H1 (cell line): ENCODE measurements around the gene MBNL2. TPM values are rescaled to one million over a fixed set of nuclear protein-coding genes. Genes with fewer than 3 reads are reported as not detected.

Experiments used
- CTCF ChIA-PET: fragments of 300-600 bp; sonication (Branson Sonifier 250); formaldehyde crosslinking; loops from one replicate; lab custom pipeline; 2021; ENCODE audit not compliant: partially characterized antibody; lab: Charles Lee
- POLR2A ChIA-PET: fragments of 300-600 bp; sonication (Branson Sonifier 250); formaldehyde crosslinking; loops from one replicate; lab custom pipeline; 2021; ENCODE audit warnings: inconsistent platforms; ENCODE audit not compliant: partially characterized antibody; lab: Charles Lee
- DNase-seq, 2 experiments: peaks; one replicate each; pipeline versions ENCODE4 v3.0.0 to v3.0.0-alpha.2; 2010 to 2022; ENCODE audit warnings: low spot score in 2 of 2, low read depth in 1 of 2, mixed read lengths in 1 of 2
- FAIRE-seq: peaks from 2 replicates; lab custom pipeline; 2011; peaks lifted over from hg19 to GRCh38; lab: Jason Lieb, UNC
- H2AFZ ChIP-seq: 2 replicates; pipeline ENCODE4 v1.8.1; 2012; ENCODE audit warnings: low read length, inconsistent platforms
- H2AK5ac ChIP-seq: 2 replicates; pipeline ENCODE4 v1.6.1; 2013; ENCODE audit warnings: low read depth, low read length
- H2BK120ac ChIP-seq: replicated peaks from 2 replicates; pipeline ENCODE3; 2013; ENCODE audit warnings: low read depth, low read length, inconsistent platforms
- H2BK12ac ChIP-seq: 2 replicates; pipeline ENCODE4 v1.6.1; 2013; ENCODE audit warnings: low read depth, low read length
- H2BK15ac ChIP-seq: 2 replicates; pipeline ENCODE4 v1.6.1; 2013; ENCODE audit warnings: low read length
- H2BK20ac ChIP-seq: 2 replicates; pipeline ENCODE4 v1.6.1; 2013; ENCODE audit warnings: low read length
- H2BK5ac ChIP-seq: 2 replicates; pipeline ENCODE4 v1.6.1; 2013; ENCODE audit warnings: low read depth, low read length
- H3K14ac ChIP-seq: 2 replicates; pipeline ENCODE4 v1.6.1; 2013; ENCODE audit warnings: inconsistent platforms; ENCODE audit not compliant: insufficient read length
- H3K18ac ChIP-seq: 2 replicates; pipeline ENCODE4 v1.6.1; 2013; ENCODE audit warnings: low read length; ENCODE audit errors: extremely low read depth
- H3K23ac ChIP-seq: 2 replicates; pipeline ENCODE4 v1.6.1; 2013; ENCODE audit warnings: inconsistent platforms; ENCODE audit not compliant: insufficient read length
- H3K23me2 ChIP-seq: 2 replicates; pipeline ENCODE4 v1.6.1; 2013; ENCODE audit warnings: low read depth, low read length
- H3K27ac ChIP-seq: 2 replicates; pipeline ENCODE4 v1.6.1; 2011; ENCODE audit warnings: low read depth, low read length, inconsistent platforms
- H3K27me3 ChIP-seq, 4 experiments: replicated peaks in 1 of 4; 1 replicate in 1 of 4; 2 replicates in 3 of 4; pipeline versions ENCODE4 v1.6.1 to v1.8.1; 2011 to 2013; ENCODE audit warnings: low read length in 3 of 4, mild to moderate bottlenecking in 3 of 4, inconsistent platforms in 2 of 4, mixed read lengths in 2 of 4, moderate library complexity in 1 of 4; ENCODE audit not compliant: control insufficient read depth in 3 of 4, insufficient read depth in 3 of 4; ENCODE audit errors: extremely low read depth in 1 of 4
- H3K36me3 ChIP-seq, 4 experiments: 2 replicates each; pipeline versions ENCODE4 v1.6.1 to v1.8.1; 2011 to 2013; ENCODE audit warnings: mild to moderate bottlenecking in 4 of 4, low read length in 3 of 4, moderate library complexity in 2 of 4, control low read depth in 1 of 4, inconsistent platforms in 1 of 4; ENCODE audit not compliant: insufficient read depth in 4 of 4, control insufficient read depth in 2 of 4
- H3K4ac ChIP-seq: replicated peaks from 2 replicates; pipeline ENCODE3; 2013; ENCODE audit warnings: low read length, low read depth, mixed read lengths, inconsistent platforms; ENCODE audit not compliant: insufficient read length
- H3K4me1 ChIP-seq, 4 experiments: replicated peaks in 1 of 4; 1 replicate in 1 of 4; 2 replicates in 3 of 4; pipeline versions ENCODE4 v1.6.1 to v1.8.1; 2011 to 2013; ENCODE audit warnings: low read length in 3 of 4, inconsistent platforms in 2 of 4, mixed read lengths in 1 of 4; ENCODE audit not compliant: insufficient read depth in 4 of 4, control insufficient read depth in 3 of 4
- H3K4me2 ChIP-seq, 2 experiments: 2 replicates each; pipeline versions ENCODE4 v1.6.1 to v1.8.1; 2011 to 2013; ENCODE audit warnings: low read depth in 2 of 2, low read length in 2 of 2, control low read depth in 1 of 2, inconsistent platforms in 1 of 2, mild to moderate bottlenecking in 1 of 2; ENCODE audit not compliant: insufficient read depth in 1 of 2
- H3K4me3 ChIP-seq, 4 experiments: fragments of 200-600, 300-600 bp in 1 of 4; sonication (generic), shearing (Covaris generic), sonication (Bioruptor Twin) in 1 of 4; 2 replicates each; pipeline versions ENCODE4 v1.5.1 to v1.8.1; 2011 to 2016; ENCODE audit warnings: low read length in 4 of 4, low read depth in 3 of 4, control low read depth in 2 of 4, inconsistent platforms in 2 of 4, mild to moderate bottlenecking in 2 of 4, mixed read lengths in 1 of 4, moderate library complexity in 1 of 4; ENCODE audit not compliant: insufficient read depth in 2 of 4; ENCODE audit errors: extremely low read depth in 1 of 4
- H3K56ac ChIP-seq: replicated peaks from 2 replicates; pipeline ENCODE3; 2013; ENCODE audit warnings: low read depth, mild to moderate bottlenecking, mixed read lengths, low read length, inconsistent platforms; ENCODE audit not compliant: insufficient read length
- H3K79me1 ChIP-seq: 2 replicates; pipeline ENCODE4 v1.6.1; 2013; ENCODE audit warnings: low read depth, low read length, control low read depth
- H3K79me2 ChIP-seq, 2 experiments: 2 replicates each; pipeline versions ENCODE4 v1.6.1 to v1.8.1; 2012 to 2013; ENCODE audit warnings: low read length in 2 of 2, mild to moderate bottlenecking in 2 of 2, inconsistent platforms in 1 of 2; ENCODE audit not compliant: insufficient read depth in 2 of 2, control insufficient read depth in 1 of 2
- H3K9ac ChIP-seq, 4 experiments: replicated peaks in 1 of 4; 1 replicate in 1 of 4; 2 replicates in 3 of 4; pipeline versions ENCODE4 v1.6.1 to v1.8.1; 2011 to 2013; ENCODE audit warnings: low read depth in 3 of 4, low read length in 3 of 4, control low read depth in 2 of 4, mild to moderate bottlenecking in 2 of 4, moderate library complexity in 2 of 4, inconsistent platforms in 1 of 4; ENCODE audit errors: extremely low read depth in 1 of 4
- H3K9me3 ChIP-seq, 2 experiments: 2 replicates each; pipeline versions ENCODE4 v1.6.1 to v1.8.1; 2012 to 2013; ENCODE audit warnings: mild to moderate bottlenecking in 2 of 2, moderate library complexity in 2 of 2, control low read depth in 1 of 2, inconsistent platforms in 1 of 2, low read depth in 1 of 2, low read length in 1 of 2, mixed read lengths in 1 of 2; ENCODE audit not compliant: insufficient read depth in 2 of 2
- H4K20me1 ChIP-seq, 2 experiments: replicated peaks in 1 of 2; 2 replicates each; pipeline versions ENCODE3 to v1.8.1; 2011 to 2013; ENCODE audit warnings: inconsistent platforms in 2 of 2, low read length in 2 of 2, mild to moderate bottlenecking in 1 of 2; ENCODE audit not compliant: insufficient read depth in 2 of 2, control insufficient read depth in 1 of 2
- H4K5ac ChIP-seq: 2 replicates; pipeline ENCODE4 v1.6.1; 2013; ENCODE audit warnings: low read length, low read depth, mixed read lengths, inconsistent platforms; ENCODE audit not compliant: insufficient read length
- H4K8ac ChIP-seq: 2 replicates; pipeline ENCODE4 v1.8.0; 2013; ENCODE audit warnings: mild to moderate bottlenecking, moderate library complexity, low read length, inconsistent platforms; ENCODE audit not compliant: insufficient read depth; ENCODE audit errors: extremely low read depth
- H4K91ac ChIP-seq: replicated peaks from 2 replicates; pipeline ENCODE3; 2013; ENCODE audit warnings: low read length, mixed read lengths, inconsistent platforms; ENCODE audit not compliant: insufficient read length
- ATF3 ChIP-seq: IDR thresholded peaks from 2 replicates; pipeline ENCODE4 v1.6.1; 2011; ENCODE audit warnings: low read depth, mild to moderate bottlenecking, low read length; ENCODE audit not compliant: insufficient read depth
- NANOG ChIP-seq: IDR thresholded peaks from 2 replicates; pipeline ENCODE4 v1.6.1; 2011; ENCODE audit warnings: low read length, low read depth, mild to moderate bottlenecking, inconsistent platforms; ENCODE audit not compliant: insufficient read depth, poor library complexity, severe bottlenecking
- POU5F1 ChIP-seq: IDR thresholded peaks from 2 replicates; pipeline ENCODE4 v1.6.1; 2011; ENCODE audit warnings: low read depth, mild to moderate bottlenecking, low read length, moderate library complexity
- TBP ChIP-seq: IDR thresholded peaks from 2 replicates; pipeline ENCODE4 v1.6.1; 2011; ENCODE audit warnings: low read depth, low read length, improper control_type of control experiment
- USF2 ChIP-seq: IDR thresholded peaks from 2 replicates; pipeline ENCODE4 v1.6.1; 2011; ENCODE audit warnings: low read length, improper control_type of control experiment
- YY1 ChIP-seq: IDR thresholded peaks from 2 replicates; pipeline ENCODE4 v1.6.1; 2011; ENCODE audit warnings: low read depth, mild to moderate bottlenecking, low read length
- WGBS, 2 experiments: shearing (Covaris generic) in 1 of 2; methylation state at CpG; one replicate each; pipeline versions ENCODE4 v1.1.6 to v1.1.7; 2013 to 2015; ENCODE audit warnings: low lambda C conversion rate in 2 of 2, mixed read lengths in 2 of 2, inconsistent platforms in 1 of 2, low coverage in 1 of 2, missing lambda C conversion rate in 1 of 2; ENCODE audit not compliant: insufficient replicate concordance in 2 of 2, insufficient coverage in 1 of 2, insufficient read length in 1 of 2; ENCODE audit errors: extremely low coverage in 1 of 2, missing lambda C conversion rate in 1 of 2; 5-methylcytosine and 5-hydroxymethylcytosine counted together
- polyA plus RNA-seq, 7 experiments: library from polyadenylated mRNA; depleted of rRNA in 3 of 7; stranded (reverse) in 5 of 7; unstranded in 2 of 7; fragments of >200 nt in 5 of 7; fragments of 200-250 nt in 2 of 7; gene quantifications; 1 replicate in 5 of 7; 2 replicates in 1 of 7; 4 replicates in 1 of 7; pipeline versions ENCODE4 v1.2.1 to v1.2.3, GENCODE V29; 2011 to 2013; ENCODE audit warnings: missing spikeins in 2 of 7, mixed read lengths in 2 of 7
- total RNA-seq: library from RNA; stranded (reverse); fragmentation: NEBNext Ultra II Directional; extraction: Animal tissue kit (Norgen Biotek cat#: 25700); gene quantifications from 2 replicates; pipeline ENCODE4 v1.2.1, GENCODE V29; 2021

The MBNL2 gene
- total and polyA plus RNA-seq, 2 of the 8 experiments (the other 6 are each of a cell fraction or from before 2014, with no cell fraction given): 1.0 to 2.6 TPM

GRCh38 chr13:97356592-97356991 is 134.5 kb downstream of the MBNL2 start:
- no peaks in the 10 kb centered on the region for H3K79me2 ChIP-seq
- H3K9ac ChIP-seq: no peak overlapping the region
- no peak overlapping the region for H4K5ac ChIP-seq
- H3K56ac ChIP-seq: no peak overlapping the region
- H4K8ac ChIP-seq: no peak overlapping the region
- TF ChIP-seq NANOG (no peak), TBP (no peak), POU5F1 (no peak), YY1 (no peak), USF2 (peak; percentile 27; the same call in 1 of the 2 replicates), ATF3 (0 out of 2 replicates have a peak, but pooled peaks have one; percentile 6)
- H2BK15ac ChIP-seq: no peak overlapping the region
- no peak overlapping the region for H3K18ac ChIP-seq
- H3K4me1 ChIP-seq: no peaks in the 10 kb centered on the region
- H3K9me3 ChIP-seq: no peaks in the 10 kb centered on the region
- H3K36me3 ChIP-seq: no peaks in the 10 kb centered on the region
- no peak overlapping the region for H3K14ac ChIP-seq
- H2BK120ac ChIP-seq: no peak overlapping the region
- POLR2A ChIA-PET: no interaction called here
- H2BK12ac ChIP-seq: no peak overlapping the region
- no peak overlapping the region for H2AFZ ChIP-seq
- no peak overlapping the region for H2AK5ac ChIP-seq
- H3K27me3 ChIP-seq: no peaks in the 10 kb centered on the region
- H3K4me2 ChIP-seq: no peak overlapping the region
- no peaks in the 10 kb centered on the region for H4K20me1 ChIP-seq
- no peak overlapping the region for H3K4me3 ChIP-seq
- no peak overlapping the region for H2BK5ac ChIP-seq
- CTCF ChIA-PET: interaction anchor here (1.0 to 5.3 kb wide), 3 partner anchors 144 to 328 kb away, joined by 3 to 72 read pairs (median 3); no protein-coding TSS in a partner anchor
- H3K27ac ChIP-seq: no peak overlapping the region
- H3K4ac ChIP-seq: no peak overlapping the region
- H3K23ac ChIP-seq: no peak overlapping the region
- H4K91ac ChIP-seq: no peak overlapping the region
- no peak for DNase-seq
- 94% methylated on average over 8 of the region's 8 CpGs; no CpG with 5 or more reads in 1 of the 2 experiments for WGBS, 2 experiments
- no peaks in the 10 kb centered on the region for H3K23me2 ChIP-seq
- no peak overlapping the region for H2BK20ac ChIP-seq
- no peak for FAIRE-seq
- H3K79me1 ChIP-seq: no peaks in the 10 kb centered on the region
